CD14-positive monocyte (primary cell): Measurements from ENCODE around the gene LPIN1. TPM values are rescaled to one million over a fixed set of nuclear protein-coding genes. Genes with fewer than 3 reads are reported as not detected.

Experiments
- DNase-seq, 3 donors: peaks; one replicate each; pipeline ENCODE4 v3.0.0-alpha.2; 2011 to 2022
- H2AFZ ChIP-seq: 2 replicates; pipeline ENCODE4 v1.6.0; 2012; ENCODE audit warnings: mild to moderate bottlenecking, low read depth, low read length, inconsistent platforms; ENCODE audit not compliant: insufficient read depth, poor library complexity, severe bottlenecking
- H3K27ac ChIP-seq, 2 donors: 1 replicate in 1 of 2; 2 replicates in 1 of 2; pipeline ENCODE4 v1.5.1; 2012 to 2013; ENCODE audit warnings: low read length in 2 of 2, control low read depth in 1 of 2, inconsistent platforms in 1 of 2, low read depth in 1 of 2, mild to moderate bottlenecking in 1 of 2
- H3K27me3 ChIP-seq, 2 donors: one replicate each; pipeline versions ENCODE4 v1.6.0 to v1.6.1; 2011 to 2013; ENCODE audit warnings: low read length in 2 of 2; ENCODE audit not compliant: control insufficient read depth in 2 of 2, insufficient read depth in 2 of 2
- H3K36me3 ChIP-seq, 2 donors: replicated peaks in 1 of 2; 1 replicate in 1 of 2; 2 replicates in 1 of 2; pipeline versions ENCODE4 v1.5.1 to v1.6.1; 2012 to 2013; ENCODE audit warnings: low read length in 2 of 2, control low read depth in 1 of 2, inconsistent platforms in 1 of 2, mild to moderate bottlenecking in 1 of 2; ENCODE audit not compliant: insufficient read depth in 2 of 2, control insufficient read depth in 1 of 2
- H3K4me1 ChIP-seq, 2 donors: 1 replicate in 1 of 2; 2 replicates in 1 of 2; pipeline versions ENCODE4 v1.5.1 to v1.6.1; 2012 to 2013; ENCODE audit warnings: low read length in 2 of 2, control low read depth in 1 of 2, inconsistent platforms in 1 of 2, mild to moderate bottlenecking in 1 of 2, moderate library complexity in 1 of 2; ENCODE audit not compliant: insufficient read depth in 2 of 2, control insufficient read depth in 1 of 2
- H3K4me2 ChIP-seq: replicated peaks from 2 replicates; pipeline ENCODE3; 2012; ENCODE audit warnings: low read length, moderate library complexity, mild to moderate bottlenecking; ENCODE audit not compliant: poor library complexity, severe bottlenecking; ENCODE audit errors: extremely low read depth
- H3K4me3 ChIP-seq, 3 experiments: fragments of 200-600 bp in 1 of 3; sonication (generic) in 1 of 3; replicated peaks in 1 of 3; 1 replicate in 2 of 3; 2 replicates in 1 of 3; pipeline ENCODE4 v1.5.1; 2011 to 2013; ENCODE audit warnings: low read length in 3 of 3, mild to moderate bottlenecking in 3 of 3, control low read depth in 2 of 3, low read depth in 2 of 3, inconsistent platforms in 1 of 3, moderate library complexity in 1 of 3
- H3K79me2 ChIP-seq: 2 replicates; pipeline ENCODE4 v1.6.0; 2012; ENCODE audit warnings: mild to moderate bottlenecking, control low read depth, inconsistent platforms, low read length, moderate library complexity; ENCODE audit not compliant: insufficient read depth
- H3K9ac ChIP-seq: 2 replicates; pipeline ENCODE4 v1.6.0; 2017; ENCODE audit warnings: low read length, mild to moderate bottlenecking; ENCODE audit not compliant: insufficient read depth, poor library complexity, severe bottlenecking
- H3K9me3 ChIP-seq, 2 donors: replicated peaks in 1 of 2; 1 replicate in 1 of 2; 2 replicates in 1 of 2; pipeline versions ENCODE4 v1.5.1 to v1.6.1; 2012 to 2013; ENCODE audit warnings: low read length in 2 of 2, control low read depth in 1 of 2; ENCODE audit not compliant: control insufficient read depth in 1 of 2, insufficient read depth in 1 of 2
- H4K20me1 ChIP-seq: 2 replicates; pipeline ENCODE4 v1.6.0; 2012; ENCODE audit warnings: mild to moderate bottlenecking, low read length, control low read depth, moderate library complexity; ENCODE audit not compliant: insufficient read depth
- H3K27ac Mint-ChIP-seq, 7 donors: one replicate each; pipeline ENCODE4 v1.8.0; 2020; ENCODE audit warnings: mild to moderate bottlenecking in 7 of 7, mixed read lengths in 7 of 7, moderate library complexity in 6 of 7, inconsistent platforms in 2 of 7
- H3K27me3 Mint-ChIP-seq, 3 donors: one replicate each; pipeline ENCODE4 v1.8.0; 2021 to 2022; ENCODE audit warnings: low read depth in 3 of 3, mild to moderate bottlenecking in 3 of 3, mixed read lengths in 3 of 3, moderate library complexity in 3 of 3, inconsistent platforms in 1 of 3
- H3K36me3 Mint-ChIP-seq, 2 donors: one replicate each; pipeline ENCODE4 v1.8.0; 2020; ENCODE audit warnings: mixed read lengths in 2 of 2, inconsistent platforms in 1 of 2, mild to moderate bottlenecking in 1 of 2
- H3K4me1 Mint-ChIP-seq: one replicate; pipeline ENCODE4 v1.8.0; 2020; ENCODE audit warnings: mild to moderate bottlenecking, mixed read lengths
- H3K4me3 Mint-ChIP-seq, 2 donors: one replicate each; pipeline ENCODE4 v1.8.0; 2020; ENCODE audit warnings: mild to moderate bottlenecking in 2 of 2, mixed read lengths in 2 of 2, moderate library complexity in 1 of 2
- H3K9me3 Mint-ChIP-seq, 7 donors: one replicate each; pipeline ENCODE4 v1.8.0; 2020 to 2022; ENCODE audit warnings: mixed read lengths in 7 of 7, mild to moderate bottlenecking in 6 of 7, moderate library complexity in 6 of 7, inconsistent platforms in 2 of 7
- CTCF ChIP-seq: fragments of 200-600 bp; IDR thresholded peaks from one replicate; pipeline ENCODE4 v1.8.0; 2022; ENCODE audit warnings: antibody characterized with exemption, mild to moderate bottlenecking
- WGBS: methylation state at CpG from one replicate; pipeline ENCODE4 v1.1.5; 2013; ENCODE audit warnings: missing lambda C conversion rate; ENCODE audit not compliant: insufficient coverage; 5-methylcytosine and 5-hydroxymethylcytosine counted together
- intact Hi-C, 2 donors: fragments of 100-400 bp; cut with micrococcal nuclease; formaldehyde crosslinking; loops; one replicate each; pipeline versions ENCODE4 v1.15.0 to v1.15.1; 2023
- polyA minus RNA-seq: library from RNA; depleted of rRNA, polyadenylated mRNA; stranded (reverse); fragments of >200 nt; gene quantifications from 2 replicates; pipeline ENCODE4 v1.2.3, GENCODE V29; 2012
- polyA plus RNA-seq, 3 donors: library from polyadenylated mRNA; depleted of rRNA in 1 of 3; unstranded in 2 of 3; stranded (reverse) in 1 of 3; fragments of 300-500 nt in 2 of 3; fragments of >200 nt in 1 of 3; fragmentation: Illumina TruSeq in 2 of 3; gene quantifications; 1 replicate in 2 of 3; 2 replicates in 1 of 3; pipeline ENCODE4 v1.2.3, GENCODE V29; 2012 to 2021
- total RNA-seq, 12 experiments: library from RNA in 1 of 12; stranded (reverse) in 1 of 12; fragments of 120-200 nt in 1 of 12; gene quantifications; one replicate each; pipeline ENCODE4 v1.2.4 and lab custom pipeline; 2013 to 2026; ENCODE audit warnings: mixed read lengths in 6 of 12, inconsistent platforms in 1 of 12

The LPIN1 gene, protein sequence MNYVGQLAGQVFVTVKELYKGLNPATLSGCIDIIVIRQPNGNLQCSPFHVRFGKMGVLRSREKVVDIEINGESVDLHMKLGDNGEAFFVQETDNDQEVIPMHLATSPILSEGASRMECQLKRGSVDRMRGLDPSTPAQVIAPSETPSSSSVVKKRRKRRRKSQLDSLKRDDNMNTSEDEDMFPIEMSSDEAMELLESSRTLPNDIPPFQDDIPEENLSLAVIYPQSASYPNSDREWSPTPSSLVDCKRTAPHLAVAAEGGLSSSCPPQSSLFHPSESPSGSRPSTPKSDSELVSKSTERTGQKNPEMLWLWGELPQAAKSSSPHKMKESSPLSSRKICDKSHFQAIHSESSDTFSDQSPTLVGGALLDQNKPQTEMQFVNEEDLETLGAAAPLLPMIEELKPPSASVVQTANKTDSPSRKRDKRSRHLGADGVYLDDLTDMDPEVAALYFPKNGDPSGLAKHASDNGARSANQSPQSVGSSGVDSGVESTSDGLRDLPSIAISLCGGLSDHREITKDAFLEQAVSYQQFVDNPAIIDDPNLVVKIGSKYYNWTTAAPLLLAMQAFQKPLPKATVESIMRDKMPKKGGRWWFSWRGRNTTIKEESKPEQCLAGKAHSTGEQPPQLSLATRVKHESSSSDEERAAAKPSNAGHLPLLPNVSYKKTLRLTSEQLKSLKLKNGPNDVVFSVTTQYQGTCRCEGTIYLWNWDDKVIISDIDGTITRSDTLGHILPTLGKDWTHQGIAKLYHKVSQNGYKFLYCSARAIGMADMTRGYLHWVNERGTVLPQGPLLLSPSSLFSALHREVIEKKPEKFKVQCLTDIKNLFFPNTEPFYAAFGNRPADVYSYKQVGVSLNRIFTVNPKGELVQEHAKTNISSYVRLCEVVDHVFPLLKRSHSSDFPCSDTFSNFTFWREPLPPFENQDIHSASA
- 12.9 TPM for total RNA-seq (2013)
- polyA plus RNA-seq (10 to 100 TPM in 1 of 3 donors, 1 to 10 TPM in 2; 1.8 to 17.6 (median 2.7) TPM), polyA minus RNA-seq (7.6 and 9.1 TPM in 2 replicates), total RNA-seq (lab: John Stamatoyannopoulos, UW) (43.9 to 125 (median 85.8) reads per million in 11 experiments)

- Mint-ChIP-seq H3K4me1 (peaks cover 68% of the 10 kb centered on the region), H3K27ac (peak within 1 kb of the TSS; percentile 59 to 84 (median 80)), H3K36me3 (peaks cover 4 to 12% of the 10 kb centered on the region in 2 donors), H3K4me3 (peak within 1 kb of the TSS; percentile 85 to 89), H3K9me3 (no peaks in the 10 kb centered on the region), H3K27me3 (peaks cover 5 to 19% (median 17%) of the 10 kb centered on the region in 3 donors)
- no peaks in the 10 kb centered on the region for H3K9me3 ChIP-seq
- no peaks in the 10 kb centered on the region for H3K27me3 ChIP-seq
- H2AFZ ChIP-seq: peak within 1 kb of the TSS; percentile 82
- peak; percentile 80 to 86 (median 81) for DNase-seq
- H3K27ac ChIP-seq: peak within 1 kb of the TSS in 1 of 2 donors; percentile 72
- intact Hi-C loops: loop anchor here in 1 of 2 donors (2.0 to 10.0 kb wide), 2 partner anchors 44 to 198 kb away; no protein-coding TSS in a partner anchor
- H4K20me1 ChIP-seq: peaks cover 45% of the 10 kb centered on the region
- H3K4me1 ChIP-seq: peaks cover 52 to 61% of the 10 kb centered on the region in 2 donors
- H3K4me2 ChIP-seq: peak within 1 kb of the TSS; percentile 82
- no peak for TF ChIP-seq CTCF
- H3K4me3 ChIP-seq: peak within 1 kb of the TSS; percentile 44 to 79 (median 53)
- H3K9ac ChIP-seq: peak within 1 kb of the TSS; percentile 74
- H3K79me2 ChIP-seq: peaks cover 46% of the 10 kb centered on the region
- no peaks in the 10 kb centered on the region for H3K36me3 ChIP-seq
- under 1% methylated on average over 46 of the region's 49 CpGs for WGBS
Measured at GRCh38 chr2:11746376-11746806, at the start of gene LPIN1. LPIN1 (plus strand) TSS chr2:11746632; CDS start chr2:11765542, 18,910 bp downstream.

- Mint-ChIP-seq H3K36me3 (peaks cover 0 to 3% of the 10 kb centered on the region in 2 donors), H3K9me3 (no peaks in the 10 kb centered on the region), H3K4me1 (peaks cover 38% of the 10 kb centered on the region), H3K27me3 (peaks cover 2 to 12% (median 8%) of the 10 kb centered on the region in 3 donors), H3K27ac (peak overlapping the region in 2 of 7 donors; percentile 17 to 26), H3K4me3 (peak overlapping the region in 1 of 2 donors; percentile 43)
- Histone ChIP-seq H2AFZ (peak overlapping the region; percentile 44), H3K79me2 (no peaks in the 10 kb centered on the region), H3K36me3 (no peaks in the 10 kb centered on the region), H3K9ac (no peak overlapping the region), H3K27me3 (no peaks in the 10 kb centered on the region), H3K4me1 (peaks cover 30 to 36% of the 10 kb centered on the region in 2 donors), H3K27ac (peak overlapping the region in 1 of 2 donors; percentile 17), H3K4me2 (no peak overlapping the region), H3K4me3 (no peak overlapping the region), H3K9me3 (no peaks in the 10 kb centered on the region), H4K20me1 (no peaks in the 10 kb centered on the region)
- WGBS: 25% methylated on average over 9 of the region's 9 CpGs
- no peak for DNase-seq
- intact Hi-C loops: no loop called here
- no peak for TF ChIP-seq CTCF
Measured at GRCh38 chr2:11696736-11697102, 49.7 kb upstream of the LPIN1 start.
